GM10248 (cell line): ENCODE measurements around the gene RELCH.

Source experiments
- CTCF ChIA-PET: fragments of 300-600 bp; sonication (Branson Sonifier 250); formaldehyde crosslinking; extraction: SDS; loops from one replicate; lab custom pipeline; 2021; ENCODE audit warnings: antibody characterized with exemption; lab: Yijun Ruan, JAX
- POLR2A ChIA-PET: fragments of 350-650 bp; sonication (Branson Sonifier 250); formaldehyde crosslinking; extraction: SDS; loops from one replicate; lab custom pipeline; 2020; ENCODE audit warnings: antibody characterized with exemption; lab: Yijun Ruan, JAX
- DNase-seq: peaks from one replicate; pipeline ENCODE4 v3.0.0; 2012; ENCODE audit errors: extremely low spot score
- CTCF ChIP-seq: IDR thresholded peaks from 2 replicates; pipeline ENCODE4 v1.5.1; 2012; ENCODE audit warnings: mild to moderate bottlenecking, low read depth; ENCODE audit errors: extremely low read depth, missing control alignments, control extremely low read depth

The RELCH gene

GRCh38 chr18:62341473-62341872, 154.4 kb downstream of the RELCH start:
- DNase-seq: no peak
- CTCF ChIA-PET: interaction anchor here (0.7 to 2.3 kb wide), 3 partner anchors 16 to 84 kb away, joined by 3 to 6 read pairs (median 5); no protein-coding TSS in a partner anchor
- POLR2A ChIA-PET: interaction anchor here (0.7 kb wide), 1 partner anchor 154 kb away, joined by 8 read pairs; no protein-coding TSS in a partner anchor

DNA sequence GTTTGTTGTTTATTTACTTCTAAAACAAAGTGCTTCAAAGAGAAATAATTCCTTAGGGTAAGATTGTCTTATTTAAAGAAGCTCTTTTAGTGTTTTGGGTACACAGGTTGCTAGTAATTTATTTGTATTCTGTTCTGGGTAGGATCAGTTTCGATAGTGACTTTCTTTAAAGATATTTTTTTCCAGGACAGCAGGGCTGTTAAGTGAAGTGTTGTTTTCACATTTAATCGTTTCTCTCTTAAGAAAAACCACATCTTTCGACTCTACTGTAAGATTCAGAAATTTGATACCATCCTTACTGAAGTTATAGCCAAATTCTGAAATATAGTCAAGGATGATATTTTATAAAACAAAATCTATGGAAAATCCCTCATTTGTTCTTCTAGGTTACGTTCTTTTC, 155.8 kb downstream of the RELCH start:
- ChIA-PET CTCF (no interaction called here), POLR2A (no interaction called here)
- TF ChIP-seq CTCF: no peak
- no peak for DNase-seq

More at GRCh38 chr18:62341473-62341872, 154.4 kb downstream of the RELCH start:
- TF ChIP-seq CTCF: no peak

DNA sequence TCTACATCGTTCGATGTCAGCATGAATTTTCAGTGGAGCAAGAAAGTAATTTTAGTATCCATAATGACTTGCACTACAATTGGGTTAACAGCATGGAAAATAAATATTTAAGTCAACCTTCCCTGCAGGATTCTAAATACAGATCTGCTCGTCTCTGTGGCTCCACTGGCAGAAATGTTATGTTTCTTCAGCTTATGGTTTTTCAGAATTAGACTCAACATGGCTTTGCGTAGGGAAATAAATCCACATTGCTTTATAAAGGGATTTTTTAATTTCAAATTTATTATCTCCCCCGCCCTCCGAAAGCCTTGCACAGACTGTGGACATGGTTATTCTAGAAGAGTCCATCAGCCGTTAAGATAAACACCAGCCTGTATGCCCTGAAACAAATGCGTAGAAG, 156.3 kb downstream of the RELCH start:
- ChIA-PET POLR2A (no interaction called here), CTCF (no interaction called here)
- TF ChIP-seq CTCF: no peak
- no peak for DNase-seq

DNA sequence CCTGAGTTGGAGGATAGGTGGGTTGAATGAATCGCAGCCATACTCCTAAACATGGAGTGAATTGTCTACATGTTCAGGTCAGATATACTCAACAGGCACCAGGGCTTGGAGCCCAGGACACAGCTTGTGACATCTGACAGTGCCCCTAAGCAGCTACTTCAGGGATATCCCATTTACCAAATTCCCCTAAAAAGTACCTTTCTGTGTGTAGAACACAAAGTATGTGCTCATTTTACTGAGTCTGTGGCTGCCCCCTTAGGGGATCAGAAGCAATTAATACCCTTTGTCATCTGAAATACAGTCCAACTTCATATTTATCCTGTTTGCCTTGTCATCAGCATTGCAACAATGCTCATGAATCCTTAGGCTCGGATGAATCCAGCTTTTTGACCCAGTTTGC, 158.9 kb downstream of the RELCH start:
- POLR2A ChIA-PET: no interaction called here

DNA sequence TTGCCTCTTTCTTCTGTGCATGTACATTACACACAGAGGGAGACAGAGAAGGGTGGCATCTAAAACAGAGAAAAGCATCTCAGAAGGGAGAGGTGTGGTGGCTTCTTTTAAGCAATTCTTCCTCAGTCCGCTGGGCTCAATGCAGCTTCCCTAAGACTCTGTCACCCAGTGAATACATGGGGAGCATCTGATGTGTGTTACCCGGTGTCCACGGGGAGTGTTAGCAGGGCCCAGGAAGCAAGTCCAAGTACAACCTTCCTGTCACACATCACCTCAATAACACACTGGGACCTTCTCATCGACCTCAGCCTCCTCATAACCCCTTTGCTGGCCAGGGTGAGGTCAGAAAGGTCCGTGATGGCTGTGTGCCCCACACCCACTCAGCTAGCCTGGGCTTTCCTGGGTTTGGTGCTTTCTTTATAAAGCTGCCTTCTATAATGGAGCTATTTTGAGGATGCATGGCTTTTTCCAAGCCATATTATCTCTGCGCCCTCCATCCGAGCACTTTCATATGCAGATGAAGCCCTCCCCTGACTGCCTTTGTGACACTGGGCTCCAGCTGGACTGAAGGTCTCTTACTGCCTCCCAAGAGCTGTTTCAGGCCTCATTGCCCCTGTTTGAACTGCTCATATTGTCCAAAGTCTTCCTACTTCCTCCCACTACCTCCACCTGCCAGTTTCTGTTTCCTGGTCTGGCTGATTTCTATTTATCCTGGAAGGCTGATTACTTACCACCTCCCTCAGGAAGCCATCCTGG, 159.5 kb downstream of the RELCH start:
- TF ChIP-seq CTCF: no peak
- DNase-seq: no peak
- ChIA-PET CTCF (interaction anchor here (1.0 to 4.1 kb wide), 2 partner anchors 12 to 16 kb away, joined by 5 to 13 read pairs; no protein-coding TSS in a partner anchor), POLR2A (no interaction called here)

More for the DNA sequence above, 158.9 kb downstream of the RELCH start:
- TF ChIP-seq CTCF: no peak
- CTCF ChIA-PET: interaction anchor here (1.0 to 4.1 kb wide), 2 partner anchors 11 to 16 kb away, joined by 5 to 13 read pairs; no protein-coding TSS in a partner anchor
- DNase-seq: no peak

- ChIA-PET CTCF (interaction anchor here (4.1 kb wide), 1 partner anchor 12 kb away, joined by 13 read pairs; no protein-coding TSS in a partner anchor), POLR2A (no interaction called here)
- DNase-seq: no peak
- no peak for TF ChIP-seq CTCF
Observed at GRCh38 chr18:62347089-62347506, 160.0 kb downstream of the RELCH start.
